ENCODE data around the gene PTPRK. TPM values are rescaled to one million over a fixed set of nuclear protein-coding genes. Genes with fewer than 3 reads are reported as not detected.

The PTPRK gene
- total and polyA plus RNA-seq, 4 experiments from 2014 or later, result 0.47 to 1.5 (median 0.61) TPM; not detected in 1

GRCh38 chr6:128186729-128187128 lies 333.7 kb downstream of the PTPRK start:
- H3K36me3 Mint-ChIP-seq, result no peaks in the 10 kb centered on the region
- Histone ChIP-seq H3K4me1 (ENCODE audit: insufficient read depth, low read length) (no peaks in the 10 kb centered on the region), H3K9me3 (ENCODE audit: control insufficient read depth in 1 of 2, low read length in 2 of 2) (no peaks in the 10 kb centered on the region), H3K4me3 (ENCODE audit: low read length in 2 of 2) (no peak overlapping the region), H3K27ac (ENCODE audit: low read depth, low read length) (no peak overlapping the region), H3K27me3 (ENCODE audit: insufficient read depth, low read length) (no peaks in the 10 kb centered on the region), H3K36me3 (ENCODE audit: insufficient read depth, low read length) (no peaks in the 10 kb centered on the region)
- ChIA-PET CTCF (ENCODE audit: partially characterized antibody) (no interaction called here), POLR2A (ENCODE audit: partially characterized antibody) (no interaction called here)
- H3K4me3 Mint-ChIP-seq, result no peak overlapping the region
- DNase-seq, result no peak
- intact Hi-C loops (cut with micrococcal nuclease), result no loop called here
- peaks cover 0 to 1% (median 0%) of the 10 kb centered on the region in 4 donors for H3K4me1 Mint-ChIP-seq
- H3K27ac Mint-ChIP-seq, result no peak overlapping the region
- no peaks in the 10 kb centered on the region for H3K9me3 Mint-ChIP-seq
- no peaks in the 10 kb centered on the region for H3K27me3 Mint-ChIP-seq

- no peaks in the 10 kb centered on the region for H3K27me3 ChIP-seq (ENCODE audit: insufficient read depth, low read length)
These were observed 340.4 kb downstream of the PTPRK start for GRCh38 chr6:128179876-128180438.

DNA sequence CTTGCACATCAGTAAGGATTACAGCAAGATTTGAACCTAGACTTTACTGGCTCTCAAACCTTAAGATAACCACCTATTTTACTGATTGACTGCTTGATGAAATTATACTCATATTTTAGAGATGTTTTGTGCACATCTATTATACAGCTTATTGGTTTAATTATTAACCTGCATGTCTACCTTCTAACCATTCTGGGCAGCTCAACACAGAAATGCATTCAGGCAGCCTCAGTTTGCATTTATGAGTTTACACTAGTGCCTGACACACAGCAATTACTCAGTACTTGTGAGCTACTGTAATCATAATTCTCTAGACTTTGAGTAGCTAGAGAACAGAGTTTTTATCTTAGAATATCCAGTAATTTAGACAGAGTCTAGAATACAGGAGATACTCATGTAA lies 345.7 kb downstream of the PTPRK start:
- H3K36me3 ChIP-seq (ENCODE audit: insufficient read depth, low read length), result no peaks in the 10 kb centered on the region
- no peak overlapping the region for H3K4me3 ChIP-seq (ENCODE audit: low read length in 2 of 2)
- Mint-ChIP-seq H3K36me3 (no peaks in the 10 kb centered on the region), H3K27me3 (no peaks in the 10 kb centered on the region), H3K9me3 (no peaks in the 10 kb centered on the region), H3K4me3 (no peak overlapping the region), H3K4me1 (peaks cover 0 to 3% (median 2%) of the 10 kb centered on the region in 4 donors), H3K27ac (no peak overlapping the region)
- POLR2A ChIA-PET (ENCODE audit: partially characterized antibody), result interaction anchor here (0.7 kb wide), 1 partner anchor 319 kb away, joined by 3 read pairs; no protein-coding TSS in a partner anchor
- H3K27ac ChIP-seq (ENCODE audit: low read depth, low read length), result no peak overlapping the region
- CTCF ChIA-PET (ENCODE audit: partially characterized antibody), result no interaction called here
- DNase-seq, result no peak
- H3K4me1 ChIP-seq (ENCODE audit: insufficient read depth, low read length), result no peaks in the 10 kb centered on the region
- intact Hi-C loops (cut with micrococcal nuclease), result no loop called here
- no peaks in the 10 kb centered on the region for H3K9me3 ChIP-seq (ENCODE audit: control insufficient read depth in 1 of 2, low read length in 2 of 2)
- H3K27me3 ChIP-seq (ENCODE audit: insufficient read depth, low read length), result no peaks in the 10 kb centered on the region

More at GRCh38 chr6:128179876-128180438, 340.4 kb downstream of the PTPRK start:
- H3K9me3 Mint-ChIP-seq, result no peaks in the 10 kb centered on the region
- H3K4me3 Mint-ChIP-seq, result no peak overlapping the region
- no peak for DNase-seq
- Histone ChIP-seq H3K9me3 (ENCODE audit: control insufficient read depth in 1 of 2, low read length in 2 of 2) (no peaks in the 10 kb centered on the region), H3K4me3 (ENCODE audit: low read length in 2 of 2) (no peak overlapping the region), H3K4me1 (ENCODE audit: insufficient read depth, low read length) (no peaks in the 10 kb centered on the region), H3K36me3 (ENCODE audit: insufficient read depth, low read length) (no peaks in the 10 kb centered on the region), H3K27ac (ENCODE audit: low read depth, low read length) (no peak overlapping the region)
- H3K4me1 Mint-ChIP-seq, result peaks cover 0 to 3% (median under 1%) of the 10 kb centered on the region in 4 donors
- H3K36me3 Mint-ChIP-seq, result no peaks in the 10 kb centered on the region
- no peaks in the 10 kb centered on the region for H3K27me3 Mint-ChIP-seq
- no peak overlapping the region for H3K27ac Mint-ChIP-seq
- intact Hi-C loops (cut with micrococcal nuclease), result no loop called here
- POLR2A ChIA-PET (ENCODE audit: partially characterized antibody), result no interaction called here
- CTCF ChIA-PET (ENCODE audit: partially characterized antibody), result no interaction called here

GRCh38 chr6:128172752-128173682 lies 347.4 kb downstream of the PTPRK start:
- Histone ChIP-seq H3K36me3 (ENCODE audit: insufficient read depth, low read length) (no peaks in the 10 kb centered on the region), H3K4me1 (ENCODE audit: insufficient read depth, low read length) (no peaks in the 10 kb centered on the region), H3K4me3 (ENCODE audit: low read length in 2 of 2) (no peak overlapping the region), H3K9me3 (ENCODE audit: control insufficient read depth in 1 of 2, low read length in 2 of 2) (no peaks in the 10 kb centered on the region), H3K27me3 (ENCODE audit: insufficient read depth, low read length) (no peaks in the 10 kb centered on the region), H3K27ac (ENCODE audit: low read depth, low read length) (no peak overlapping the region)
- H3K27me3 Mint-ChIP-seq, result no peaks in the 10 kb centered on the region
- no peak overlapping the region for H3K27ac Mint-ChIP-seq
- no peaks in the 10 kb centered on the region for H3K36me3 Mint-ChIP-seq
- ChIA-PET CTCF (ENCODE audit: partially characterized antibody) (no interaction called here), POLR2A (ENCODE audit: partially characterized antibody) (no interaction called here)
- peaks cover 0 to 3% (median 2%) of the 10 kb centered on the region in 4 donors for H3K4me1 Mint-ChIP-seq
- H3K9me3 Mint-ChIP-seq, result no peaks in the 10 kb centered on the region
- DNase-seq, result no peak
- no peak overlapping the region for H3K4me3 Mint-ChIP-seq
- intact Hi-C loops (cut with micrococcal nuclease), result no loop called here

DNA sequence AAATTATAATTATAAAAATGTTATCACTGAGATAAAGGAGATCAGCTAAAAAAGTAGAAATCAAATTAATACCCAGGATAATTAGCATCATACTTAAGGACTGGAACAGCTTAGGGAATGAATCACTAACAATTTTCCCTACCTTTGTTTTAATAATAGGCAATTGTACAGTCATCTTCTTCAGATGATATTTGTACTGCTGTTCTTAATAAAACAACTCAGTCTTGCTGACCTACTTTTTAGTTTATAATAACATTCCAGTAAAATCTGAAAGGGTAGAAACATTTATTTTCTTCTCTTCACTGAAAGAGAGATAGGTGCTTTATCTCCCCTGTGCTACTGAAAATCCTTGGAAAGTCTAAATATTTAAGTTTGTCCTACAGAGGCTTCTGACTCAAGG lies 348.3 kb downstream of the PTPRK start:
- no peaks in the 10 kb centered on the region for H3K36me3 ChIP-seq (ENCODE audit: insufficient read depth, low read length)
- no peaks in the 10 kb centered on the region for H3K9me3 ChIP-seq (ENCODE audit: control insufficient read depth in 1 of 2, low read length in 2 of 2)
- no peaks in the 10 kb centered on the region for H3K4me1 ChIP-seq (ENCODE audit: insufficient read depth, low read length)
- Mint-ChIP-seq H3K4me1 (peaks cover 0 to 3% (median 2%) of the 10 kb centered on the region in 4 donors), H3K36me3 (no peaks in the 10 kb centered on the region), H3K27ac (no peak overlapping the region), H3K4me3 (no peak overlapping the region), H3K27me3 (no peaks in the 10 kb centered on the region), H3K9me3 (no peaks in the 10 kb centered on the region)
- intact Hi-C loops (cut with micrococcal nuclease), result no loop called here
- no peak overlapping the region for H3K27ac ChIP-seq (ENCODE audit: low read depth, low read length)
- H3K27me3 ChIP-seq (ENCODE audit: insufficient read depth, low read length), result no peaks in the 10 kb centered on the region
- DNase-seq, result no peak
- POLR2A ChIA-PET (ENCODE audit: partially characterized antibody), result no interaction called here
- H3K4me3 ChIP-seq (ENCODE audit: low read length in 2 of 2), result no peak overlapping the region
- CTCF ChIA-PET (ENCODE audit: partially characterized antibody), result no interaction called here

DNA sequence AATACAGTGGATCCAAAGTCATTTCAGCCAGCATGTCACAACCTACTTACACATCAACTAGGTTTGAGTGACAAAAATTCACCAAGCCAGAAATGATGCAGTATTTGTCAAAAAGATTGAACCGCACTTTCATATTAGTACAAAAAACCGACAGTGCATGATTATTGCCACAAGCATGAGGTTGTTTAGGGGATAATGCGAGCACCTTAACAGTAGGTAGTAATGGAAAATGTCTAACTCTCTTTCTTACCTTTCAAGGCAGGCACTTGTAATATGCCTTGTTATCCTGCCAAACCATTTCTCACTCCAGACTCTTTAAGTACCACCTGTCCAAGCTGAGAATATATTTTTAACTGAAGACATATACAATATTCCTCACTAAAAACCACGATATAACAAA lies 349.2 kb downstream of the PTPRK start:
- ChIA-PET CTCF (ENCODE audit: partially characterized antibody) (no interaction called here), POLR2A (ENCODE audit: partially characterized antibody) (no interaction called here)
- Histone ChIP-seq H3K4me1 (ENCODE audit: insufficient read depth, low read length) (no peaks in the 10 kb centered on the region), H3K9me3 (ENCODE audit: control insufficient read depth in 1 of 2, low read length in 2 of 2) (no peaks in the 10 kb centered on the region), H3K27ac (ENCODE audit: low read depth, low read length) (no peak overlapping the region), H3K36me3 (ENCODE audit: insufficient read depth, low read length) (no peaks in the 10 kb centered on the region), H3K4me3 (ENCODE audit: low read length in 2 of 2) (no peak overlapping the region), H3K27me3 (ENCODE audit: insufficient read depth, low read length) (no peaks in the 10 kb centered on the region)
- Mint-ChIP-seq H3K4me1 (peaks cover 0 to 3% (median 2%) of the 10 kb centered on the region in 4 donors), H3K9me3 (no peaks in the 10 kb centered on the region), H3K4me3 (no peak overlapping the region), H3K36me3 (no peaks in the 10 kb centered on the region), H3K27ac (no peak overlapping the region), H3K27me3 (no peaks in the 10 kb centered on the region)
- no peak for DNase-seq
- intact Hi-C loops (cut with micrococcal nuclease), result no loop called here

- H3K36me3 ChIP-seq (ENCODE audit: insufficient read depth, low read length), result no peaks in the 10 kb centered on the region
- CTCF ChIA-PET (ENCODE audit: partially characterized antibody), result no interaction called here
- Mint-ChIP-seq H3K9me3 (no peaks in the 10 kb centered on the region), H3K36me3 (no peaks in the 10 kb centered on the region), H3K4me3 (no peak overlapping the region), H3K27me3 (peaks cover 0 to 2% of the 10 kb centered on the region in 2 donors), H3K4me1 (peaks cover 0 to 3% (median 2%) of the 10 kb centered on the region in 4 donors), H3K27ac (no peak overlapping the region)
- POLR2A ChIA-PET (ENCODE audit: partially characterized antibody), result no interaction called here
- H3K4me1 ChIP-seq (ENCODE audit: insufficient read depth, low read length), result no peaks in the 10 kb centered on the region
- no peak for DNase-seq
- no peaks in the 10 kb centered on the region for H3K9me3 ChIP-seq (ENCODE audit: control insufficient read depth in 1 of 2, low read length in 2 of 2)
- H3K4me3 ChIP-seq (ENCODE audit: low read length in 2 of 2), result no peak overlapping the region
- intact Hi-C loops (cut with micrococcal nuclease), result loop anchor here (10.0 kb wide), 1 partner anchor 313 kb away; no protein-coding TSS in a partner anchor
- H3K27me3 ChIP-seq (ENCODE audit: insufficient read depth, low read length), result no peaks in the 10 kb centered on the region
- no peak overlapping the region for H3K27ac ChIP-seq (ENCODE audit: low read depth, low read length)
These were observed 352.2 kb downstream of the PTPRK start for GRCh38 chr6:128168244-128168643.
